Measurements from ENCODE around the gene TGM4. TPM values are rescaled to one million over a fixed set of nuclear protein-coding genes. Genes with fewer than 3 reads are reported as not detected.

The TGM4 gene
- polyA plus RNA-seq, 2 donors: not detected

- H3K27me3 ChIP-seq (ENCODE audit: control insufficient read depth in 1 of 2, insufficient read depth in 2 of 2, low read length in 2 of 2): peaks cover 0 to 3% of the 10 kb centered on the region in 2 donors
- H3K4me1 ChIP-seq (ENCODE audit: control insufficient read depth in 2 of 2, insufficient read depth in 2 of 2, low read length in 1 of 2): no peaks in the 10 kb centered on the region
- peaks cover 0 to 3% of the 10 kb centered on the region in 2 donors for H3K9me3 ChIP-seq (ENCODE audit: control insufficient read depth in 2 of 2, insufficient read depth in 1 of 2, low read depth in 1 of 2, low read length in 1 of 2)
- WGBS, 2 donors: 83 to 88% methylated on average over 3 of the region's 3 CpGs
- H3K36me3 ChIP-seq (ENCODE audit: control insufficient read depth in 2 of 2, insufficient read depth in 2 of 2, low read length in 1 of 2): no peaks in the 10 kb centered on the region
- no peak overlapping the region for H3K4me3 ChIP-seq (ENCODE audit: low read depth in 1 of 2, low read length in 2 of 2)
- no peak overlapping the region for H3K27ac ChIP-seq (ENCODE audit: low read depth in 2 of 2, low read length in 1 of 2)
Observed at GRCh38 chr3:44905446-44906157, 31.2 kb downstream of the TGM4 start.

DNA sequence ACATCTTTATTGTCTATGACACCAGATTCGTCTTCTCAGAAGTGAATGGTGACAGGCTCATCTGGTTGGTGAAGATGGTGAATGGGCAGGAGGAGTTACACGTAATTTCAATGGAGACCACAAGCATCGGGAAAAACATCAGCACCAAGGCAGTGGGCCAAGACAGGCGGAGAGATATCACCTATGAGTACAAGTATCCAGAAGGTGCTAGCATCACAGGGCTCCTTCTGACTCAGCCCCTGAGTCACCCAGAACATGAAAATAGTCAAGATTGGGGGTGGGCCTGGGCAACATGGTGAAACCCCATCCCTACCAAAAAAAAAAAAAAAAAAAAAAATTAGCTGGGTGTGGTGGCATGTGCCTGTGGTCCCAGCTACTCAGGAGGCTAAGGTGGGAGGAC lies 32.6 kb downstream of the TGM4 start:
- H3K27me3 ChIP-seq (ENCODE audit: control insufficient read depth in 1 of 2, insufficient read depth in 2 of 2, low read length in 2 of 2): peaks cover 0 to 3% of the 10 kb centered on the region in 2 donors
- no peaks in the 10 kb centered on the region for H3K36me3 ChIP-seq (ENCODE audit: control insufficient read depth in 2 of 2, insufficient read depth in 2 of 2, low read length in 1 of 2)
- H3K9me3 ChIP-seq (ENCODE audit: control insufficient read depth in 2 of 2, insufficient read depth in 1 of 2, low read depth in 1 of 2, low read length in 1 of 2): peaks cover 0 to 3% of the 10 kb centered on the region in 2 donors
- no peaks in the 10 kb centered on the region for H3K4me1 ChIP-seq (ENCODE audit: control insufficient read depth in 2 of 2, insufficient read depth in 2 of 2, low read length in 1 of 2)
- WGBS, 2 donors: 71 to 80% methylated on average over 4 of the region's 4 CpGs
- H3K27ac ChIP-seq (ENCODE audit: low read depth in 2 of 2, low read length in 1 of 2): no peak overlapping the region
- no peak overlapping the region for H3K4me3 ChIP-seq (ENCODE audit: low read depth in 1 of 2, low read length in 2 of 2)

DNA sequence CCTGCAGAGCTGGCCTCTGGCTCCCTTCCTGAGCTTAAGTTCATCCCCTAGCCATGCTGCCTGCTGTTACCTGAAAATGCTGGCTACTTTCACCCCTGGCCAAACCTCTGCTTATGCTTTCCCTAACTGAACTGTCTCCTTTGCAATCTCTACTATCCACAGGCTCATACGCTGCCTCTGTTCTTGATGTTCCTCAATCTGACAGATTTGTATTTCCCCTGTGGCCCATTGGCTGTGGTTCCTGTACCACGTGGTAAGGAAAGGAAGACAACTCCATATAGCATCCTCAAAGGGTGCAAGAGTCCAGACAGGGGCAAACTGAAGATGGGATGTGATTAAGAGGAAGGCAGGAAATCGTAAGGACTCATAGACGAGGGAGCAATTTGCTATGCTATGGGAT lies 33.2 kb downstream of the TGM4 start:
- WGBS, 2 donors: 69 to 70% methylated on average over 4 of the region's 4 CpGs

GRCh38 chr3:44909063-44909462 lies 34.7 kb downstream of the TGM4 start:
- H3K36me3 ChIP-seq (ENCODE audit: control insufficient read depth in 2 of 2, insufficient read depth in 2 of 2, low read length in 1 of 2): no peaks in the 10 kb centered on the region
- peaks cover 0 to 3% of the 10 kb centered on the region in 2 donors for H3K27me3 ChIP-seq (ENCODE audit: control insufficient read depth in 1 of 2, insufficient read depth in 2 of 2, low read length in 2 of 2)
- no peak overlapping the region for H3K4me3 ChIP-seq (ENCODE audit: low read depth in 1 of 2, low read length in 2 of 2)
- H3K27ac ChIP-seq (ENCODE audit: low read depth in 2 of 2, low read length in 1 of 2): no peak overlapping the region
- no peaks in the 10 kb centered on the region for H3K4me1 ChIP-seq (ENCODE audit: control insufficient read depth in 2 of 2, insufficient read depth in 2 of 2, low read length in 1 of 2)
- peaks cover 0 to 3% of the 10 kb centered on the region in 2 donors for H3K9me3 ChIP-seq (ENCODE audit: control insufficient read depth in 2 of 2, insufficient read depth in 1 of 2, low read depth in 1 of 2, low read length in 1 of 2)
- 23 to 37% methylated on average over 2 of the region's 2 CpGs for WGBS, 2 donors

More for the DNA sequence above, 33.2 kb downstream of the TGM4 start:
- no peaks in the 10 kb centered on the region for H3K4me1 ChIP-seq (ENCODE audit: control insufficient read depth in 2 of 2, insufficient read depth in 2 of 2, low read length in 1 of 2)
- H3K9me3 ChIP-seq (ENCODE audit: control insufficient read depth in 2 of 2, insufficient read depth in 1 of 2, low read depth in 1 of 2, low read length in 1 of 2): peaks cover 0 to 3% of the 10 kb centered on the region in 2 donors
- H3K36me3 ChIP-seq (ENCODE audit: control insufficient read depth in 2 of 2, insufficient read depth in 2 of 2, low read length in 1 of 2): no peaks in the 10 kb centered on the region
- peaks cover 0 to 3% of the 10 kb centered on the region in 2 donors for H3K27me3 ChIP-seq (ENCODE audit: control insufficient read depth in 1 of 2, insufficient read depth in 2 of 2, low read length in 2 of 2)
- no peak overlapping the region for H3K4me3 ChIP-seq (ENCODE audit: low read depth in 1 of 2, low read length in 2 of 2)
- no peak overlapping the region for H3K27ac ChIP-seq (ENCODE audit: low read depth in 2 of 2, low read length in 1 of 2)

- Histone ChIP-seq H3K36me3 (ENCODE audit: control insufficient read depth in 2 of 2, insufficient read depth in 2 of 2, low read length in 1 of 2) (no peaks in the 10 kb centered on the region), H3K27ac (ENCODE audit: low read depth in 2 of 2, low read length in 1 of 2) (no peak overlapping the region), H3K4me3 (ENCODE audit: low read depth in 1 of 2, low read length in 2 of 2) (no peak overlapping the region), H3K27me3 (ENCODE audit: control insufficient read depth in 1 of 2, insufficient read depth in 2 of 2, low read length in 2 of 2) (peaks cover 0 to 3% of the 10 kb centered on the region in 2 donors), H3K4me1 (ENCODE audit: control insufficient read depth in 2 of 2, insufficient read depth in 2 of 2, low read length in 1 of 2) (no peaks in the 10 kb centered on the region), H3K9me3 (ENCODE audit: control insufficient read depth in 2 of 2, insufficient read depth in 1 of 2, low read depth in 1 of 2, low read length in 1 of 2) (peaks cover 0 to 3% of the 10 kb centered on the region in 2 donors)
- 89 to 94% methylated on average over 3 of the region's 3 CpGs for WGBS, 2 donors
Observed at GRCh38 chr3:44910693-44911092, 36.3 kb downstream of the TGM4 start.

- Histone ChIP-seq H3K4me3 (ENCODE audit: low read depth in 1 of 2, low read length in 2 of 2) (no peak overlapping the region), H3K36me3 (ENCODE audit: control insufficient read depth in 2 of 2, insufficient read depth in 2 of 2, low read length in 1 of 2) (peaks cover 0 to 12% of the 10 kb centered on the region in 2 donors), H3K27me3 (ENCODE audit: control insufficient read depth in 1 of 2, insufficient read depth in 2 of 2, low read length in 2 of 2) (peaks cover 0 to 3% of the 10 kb centered on the region in 2 donors), H3K27ac (ENCODE audit: low read depth in 2 of 2, low read length in 1 of 2) (no peak overlapping the region), H3K9me3 (ENCODE audit: control insufficient read depth in 2 of 2, insufficient read depth in 1 of 2, low read depth in 1 of 2, low read length in 1 of 2) (no peaks in the 10 kb centered on the region), H3K4me1 (ENCODE audit: control insufficient read depth in 2 of 2, insufficient read depth in 2 of 2, low read length in 1 of 2) (no peaks in the 10 kb centered on the region)
- 26 to 30% methylated on average over 4 of the region's 4 CpGs for WGBS, 2 donors
Observed at GRCh38 chr3:44913868-44914468, 39.6 kb downstream of the TGM4 start.

GRCh38 chr3:44914936-44915335 lies 40.5 kb downstream of the TGM4 start:
- no peaks in the 10 kb centered on the region for H3K4me1 ChIP-seq (ENCODE audit: control insufficient read depth in 2 of 2, insufficient read depth in 2 of 2, low read length in 1 of 2)
- no peak overlapping the region for H3K27ac ChIP-seq (ENCODE audit: low read depth in 2 of 2, low read length in 1 of 2)
- peaks cover 0 to 12% of the 10 kb centered on the region in 2 donors for H3K36me3 ChIP-seq (ENCODE audit: control insufficient read depth in 2 of 2, insufficient read depth in 2 of 2, low read length in 1 of 2)
- peaks cover 0 to under 1% of the 10 kb centered on the region in 2 donors for H3K27me3 ChIP-seq (ENCODE audit: control insufficient read depth in 1 of 2, insufficient read depth in 2 of 2, low read length in 2 of 2)
- H3K4me3 ChIP-seq (ENCODE audit: low read depth in 1 of 2, low read length in 2 of 2): no peak overlapping the region
- no peaks in the 10 kb centered on the region for H3K9me3 ChIP-seq (ENCODE audit: control insufficient read depth in 2 of 2, insufficient read depth in 1 of 2, low read depth in 1 of 2, low read length in 1 of 2)
- 62 to 64% methylated on average over 4 of the region's 4 CpGs for WGBS, 2 donors

GRCh38 chr3:44915702-44916438 lies 41.5 kb downstream of the TGM4 start:
- Histone ChIP-seq H3K9me3 (ENCODE audit: control insufficient read depth in 2 of 2, insufficient read depth in 1 of 2, low read depth in 1 of 2, low read length in 1 of 2) (no peaks in the 10 kb centered on the region), H3K4me1 (ENCODE audit: control insufficient read depth in 2 of 2, insufficient read depth in 2 of 2, low read length in 1 of 2) (no peaks in the 10 kb centered on the region), H3K4me3 (ENCODE audit: low read depth in 1 of 2, low read length in 2 of 2) (no peak overlapping the region), H3K27me3 (ENCODE audit: control insufficient read depth in 1 of 2, insufficient read depth in 2 of 2, low read length in 2 of 2) (no peaks in the 10 kb centered on the region), H3K36me3 (ENCODE audit: control insufficient read depth in 2 of 2, insufficient read depth in 2 of 2, low read length in 1 of 2) (peaks cover 0 to 12% of the 10 kb centered on the region in 2 donors), H3K27ac (ENCODE audit: low read depth in 2 of 2, low read length in 1 of 2) (no peak overlapping the region)
- WGBS, 2 donors: 72% methylated on average over 8 of the region's 8 CpGs

- Histone ChIP-seq H3K27ac (ENCODE audit: low read depth in 2 of 2, low read length in 1 of 2) (no peak overlapping the region), H3K4me3 (ENCODE audit: low read depth in 1 of 2, low read length in 2 of 2) (no peak overlapping the region), H3K4me1 (ENCODE audit: control insufficient read depth in 2 of 2, insufficient read depth in 2 of 2, low read length in 1 of 2) (no peaks in the 10 kb centered on the region), H3K36me3 (ENCODE audit: control insufficient read depth in 2 of 2, insufficient read depth in 2 of 2, low read length in 1 of 2) (peaks cover 0 to 20% of the 10 kb centered on the region in 2 donors), H3K27me3 (ENCODE audit: control insufficient read depth in 1 of 2, insufficient read depth in 2 of 2, low read length in 2 of 2) (no peaks in the 10 kb centered on the region), H3K9me3 (ENCODE audit: control insufficient read depth in 2 of 2, insufficient read depth in 1 of 2, low read depth in 1 of 2, low read length in 1 of 2) (no peaks in the 10 kb centered on the region)
- 91 to 97% methylated on average over 12 of the region's 12 CpGs for WGBS, 2 donors
Observed at GRCh38 chr3:44918087-44918486, 43.7 kb downstream of the TGM4 start.

Data from esophagus (tissue), 2 donors.